Measurements from ENCODE around the gene GALNT2.

GALNT2 gene

GRCh38 chr1:230171356-230172015 lies 104.4 kb downstream of the GALNT2 start:
- DNase-seq, result no peak

- no peak for DNase-seq
Observed at GRCh38 chr1:230172016-230172537, 105.0 kb downstream of the GALNT2 start.

GRCh38 chr1:230173187-230173975 lies 106.3 kb downstream of the GALNT2 start:
- DNase-seq, result no peak

- DNase-seq, result no peak
Observed at GRCh38 chr1:230174041-230174440, 107.0 kb downstream of the GALNT2 start.

- DNase-seq, result no peak
Observed at GRCh38 chr1:230174471-230175162, 107.6 kb downstream of the GALNT2 start.

- no peak for DNase-seq
Observed at GRCh38 chr1:230175163-230175747, 108.2 kb downstream of the GALNT2 start.

GRCh38 chr1:230175839-230176238 lies 108.8 kb downstream of the GALNT2 start:
- no peak for DNase-seq

- no peak for DNase-seq
Observed at GRCh38 chr1:230176326-230176725, 109.3 kb downstream of the GALNT2 start.

- no peak for DNase-seq
Observed at GRCh38 chr1:230176871-230177411, 109.9 kb downstream of the GALNT2 start.

GRCh38 chr1:230179249-230179648 lies 112.2 kb downstream of the GALNT2 start:
- no peak for DNase-seq

- no peak for DNase-seq
Observed at GRCh38 chr1:230185076-230186001, 118.3 kb downstream of the GALNT2 start.

GRCh38 chr1:230186003-230186863 lies 119.2 kb downstream of the GALNT2 start:
- DNase-seq, result no peak

- DNase-seq, result peak; percentile 24
Observed at GRCh38 chr1:230186874-230187273, 119.8 kb downstream of the GALNT2 start.

GRCh38 chr1:230187290-230187689 lies 120.3 kb downstream of the GALNT2 start:
- no peak for DNase-seq

- DNase-seq, result no peak
Observed at GRCh38 chr1:230188826-230189225, 121.8 kb downstream of the GALNT2 start.

GRCh38 chr1:230189341-230189740 lies 122.3 kb downstream of the GALNT2 start:
- no peak for DNase-seq

- no peak for DNase-seq
Observed at GRCh38 chr1:230189824-230190223, 122.8 kb downstream of the GALNT2 start.

GRCh38 chr1:230191079-230191804 lies 124.2 kb downstream of the GALNT2 start:
- DNase-seq, result no peak

GRCh38 chr1:230191855-230192254 lies 124.8 kb downstream of the GALNT2 start:
- DNase-seq, result no peak

- no peak for DNase-seq
Observed at GRCh38 chr1:230194525-230194924, 127.5 kb downstream of the GALNT2 start.
